ENCODE results near the gene ACSL4.
"Not testable (repeated sequence)": the region's sequence is repeated elsewhere in the genome, so short reads cannot be mapped to it uniquely, and the experiment has no call there.

Gene ACSL4

DNA sequence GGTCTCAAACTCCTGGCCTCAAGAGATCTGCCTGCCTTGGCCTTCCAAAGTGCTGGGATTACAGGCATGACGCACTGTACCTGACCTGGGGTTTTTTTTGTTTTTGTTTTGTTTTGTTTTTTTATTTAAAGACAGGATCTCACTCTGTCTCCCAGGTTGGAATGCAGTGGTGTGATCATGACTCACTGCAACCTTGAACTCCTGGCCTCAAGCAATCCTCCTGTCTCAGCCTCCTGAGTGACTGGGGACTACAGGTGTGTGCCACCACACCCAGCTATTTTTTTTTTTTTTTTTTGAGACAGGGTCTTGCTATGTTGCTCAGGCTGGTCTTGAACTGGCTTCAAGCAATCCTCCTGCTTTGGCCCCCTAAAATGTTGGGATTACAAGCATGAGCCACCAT, 8.1 kb downstream of the ACSL4 start:
- DNase-seq, result not testable (repeated sequence)

DNA sequence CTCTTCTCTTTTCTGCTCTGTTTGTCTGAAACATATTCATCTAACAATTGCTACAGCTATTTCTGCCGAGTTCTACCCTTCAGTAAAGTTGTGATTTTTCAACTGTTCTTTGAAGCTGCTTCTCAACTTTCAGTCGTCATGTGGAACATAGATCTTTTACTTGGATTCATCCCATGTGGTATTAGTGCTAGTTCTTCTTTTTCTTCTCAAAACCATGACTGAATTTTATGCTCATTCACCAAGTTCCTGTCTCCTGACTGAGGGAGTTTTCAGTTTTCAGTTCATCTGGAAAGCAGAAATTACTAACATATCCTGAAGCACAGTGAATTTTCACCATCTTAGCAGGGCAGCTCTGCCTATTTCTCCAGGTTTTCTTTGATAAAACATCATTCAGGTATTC, 12.1 kb downstream of the ACSL4 start:
- DNase-seq, result no peak

DNA sequence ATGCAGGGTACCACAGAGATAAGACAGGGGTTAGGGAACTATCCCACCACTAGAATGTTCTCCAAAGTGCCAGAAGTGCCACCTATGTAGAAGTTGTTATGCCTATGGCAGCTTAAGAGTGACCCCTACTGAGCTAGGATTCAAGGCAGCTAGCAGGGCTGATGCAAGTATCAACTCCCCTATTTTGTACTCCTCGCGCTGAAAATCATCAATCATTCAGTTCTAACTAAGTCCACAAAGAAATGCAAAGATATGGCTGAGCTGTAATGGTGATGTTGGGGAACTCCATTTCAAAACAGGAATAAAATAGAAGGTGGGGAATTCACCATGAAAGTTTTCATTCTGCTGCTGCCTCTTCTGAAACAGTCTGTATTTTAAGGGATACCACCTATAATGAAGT, 13.8 kb downstream of the ACSL4 start:
- DNase-seq, result no peak

DNA sequence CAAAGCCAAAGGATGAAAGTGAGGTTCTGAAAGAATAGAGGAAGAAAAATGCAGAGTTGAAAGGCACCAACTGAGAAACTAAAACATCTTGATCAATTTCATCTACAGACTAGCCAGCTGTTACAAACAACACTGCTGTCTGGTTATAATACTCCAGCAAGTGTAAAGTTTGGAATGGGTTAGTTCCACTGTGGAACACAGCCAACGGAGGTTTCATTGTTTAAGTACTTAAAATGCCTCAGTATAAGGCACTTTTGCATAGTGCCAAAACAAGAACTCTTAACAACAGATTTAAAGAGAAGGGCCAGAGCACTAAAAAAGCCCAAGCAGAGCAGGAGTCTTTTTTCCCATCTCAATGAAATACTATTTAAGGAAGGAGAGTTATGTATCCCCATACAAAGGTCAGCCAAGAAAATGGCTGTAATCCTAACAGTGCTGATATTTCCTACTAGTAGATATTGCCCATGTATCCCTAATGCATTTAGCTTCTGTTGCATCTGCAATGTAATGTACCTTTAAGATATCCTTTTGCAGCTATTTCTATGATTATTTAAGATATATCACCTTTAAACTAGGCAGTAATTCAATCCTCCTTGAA, 16.5 kb downstream of the ACSL4 start:
- no peak for DNase-seq

DNA sequence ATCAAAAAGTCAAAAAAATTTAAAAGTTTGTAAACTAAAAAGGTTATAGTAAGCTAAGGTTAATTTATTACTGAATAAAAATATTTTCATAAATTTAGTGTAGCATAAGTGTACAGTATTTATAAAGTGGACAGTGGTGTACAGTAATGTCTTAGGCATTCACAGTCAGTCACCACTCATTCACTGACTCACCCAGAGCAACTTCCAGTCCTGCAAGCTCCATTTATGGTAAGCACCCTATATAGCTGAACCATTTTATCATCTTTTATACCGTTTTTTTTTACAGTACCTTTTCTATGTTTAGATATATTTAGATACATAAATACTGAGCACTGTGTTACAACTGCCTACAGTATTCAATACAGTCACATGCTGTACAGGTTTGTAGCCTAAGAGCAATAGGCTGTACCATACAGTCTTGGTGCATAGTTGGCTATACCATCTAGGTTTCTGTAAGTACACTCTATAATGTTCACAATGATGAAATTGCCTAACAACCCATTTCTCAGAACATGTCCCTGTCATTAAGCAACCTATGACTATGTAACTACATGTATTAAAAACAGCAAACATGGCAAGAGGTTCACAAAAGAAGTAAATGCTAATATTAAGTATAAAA, 18.6 kb downstream of the ACSL4 start:
- DNase-seq, result no peak

DNA sequence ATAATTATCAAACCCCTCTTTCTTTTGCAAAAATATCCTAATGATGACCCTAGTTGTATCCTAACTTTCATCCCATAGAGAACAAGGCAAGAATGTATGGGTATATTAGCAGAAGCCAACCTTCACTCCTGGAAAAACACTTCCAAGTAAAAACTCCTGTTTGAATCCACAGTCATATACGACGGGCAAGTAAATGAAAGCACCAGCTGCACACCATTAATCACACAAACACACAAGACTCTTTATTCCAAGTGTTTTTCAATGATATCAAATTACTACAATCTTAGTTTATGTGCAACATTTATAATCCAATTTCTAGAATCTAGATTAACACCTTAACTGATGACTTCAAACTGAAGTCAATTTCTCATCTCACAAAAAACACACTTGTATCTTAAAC, 22.9 kb downstream of the ACSL4 start:
- DNase-seq, result no peak

DNA sequence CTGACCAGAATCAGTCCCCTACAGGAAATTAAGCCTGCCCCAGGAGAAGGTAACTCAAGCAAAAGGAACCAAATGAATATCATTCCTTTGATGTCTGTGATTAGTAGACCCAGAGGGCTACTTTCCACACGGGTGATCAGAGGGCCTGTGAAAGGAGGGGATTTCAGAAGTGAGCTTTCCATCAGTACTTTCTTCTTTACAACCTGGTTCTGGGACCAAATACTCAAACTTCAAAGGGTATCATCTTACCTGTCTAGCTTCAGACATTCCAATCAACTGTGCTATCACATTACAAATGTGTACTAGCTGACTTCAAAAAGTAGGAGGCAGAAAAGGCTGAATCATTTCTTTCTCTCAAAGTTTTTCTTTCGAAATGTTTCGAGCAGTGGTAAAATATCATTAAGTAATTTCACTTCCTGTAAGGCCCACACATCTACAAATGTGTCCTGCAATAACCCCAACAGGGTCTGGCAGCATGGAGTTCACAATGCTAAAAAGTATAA, 23.9 kb downstream of the ACSL4 start:
- DNase-seq, result no peak

DNA sequence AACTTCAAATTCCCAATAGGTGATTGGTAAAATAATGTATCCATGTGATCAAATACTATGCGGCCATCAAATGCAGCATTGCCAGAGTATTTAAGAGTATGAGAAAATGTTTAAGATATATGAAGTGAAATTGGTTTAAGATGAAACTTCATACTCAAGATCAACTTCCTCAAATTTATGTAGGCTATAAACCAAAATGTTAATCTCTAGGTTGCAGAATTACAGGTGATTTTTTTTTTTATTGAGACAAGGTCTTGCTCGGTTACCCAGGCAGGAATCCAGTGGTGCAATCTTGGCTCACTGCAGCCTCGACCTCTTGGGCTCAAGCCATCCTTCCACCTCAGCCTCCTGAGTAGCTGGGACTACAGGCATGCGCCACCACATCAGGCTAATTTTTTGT, 25.3 kb downstream of the ACSL4 start:
- DNase-seq, result no peak

DNA sequence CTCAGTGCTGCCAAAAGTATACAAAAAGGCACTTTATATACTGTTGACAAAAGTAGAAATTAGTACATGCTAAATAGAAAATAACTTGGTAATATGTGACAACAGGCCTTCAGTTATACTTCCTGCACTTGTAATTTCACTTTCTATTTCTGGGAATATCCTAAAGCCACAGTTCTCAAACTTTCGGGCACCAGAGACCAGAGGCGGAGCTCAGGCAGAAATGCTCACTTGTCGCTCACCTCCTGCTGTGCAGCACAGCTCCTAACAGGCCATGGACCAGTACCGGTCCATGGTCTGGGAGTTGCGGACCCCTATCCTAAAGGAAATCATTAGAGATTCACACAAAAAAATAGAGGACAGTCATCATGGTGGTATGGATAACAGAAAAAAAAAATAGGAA, 25.7 kb downstream of the ACSL4 start:
- no peak for DNase-seq

DNA sequence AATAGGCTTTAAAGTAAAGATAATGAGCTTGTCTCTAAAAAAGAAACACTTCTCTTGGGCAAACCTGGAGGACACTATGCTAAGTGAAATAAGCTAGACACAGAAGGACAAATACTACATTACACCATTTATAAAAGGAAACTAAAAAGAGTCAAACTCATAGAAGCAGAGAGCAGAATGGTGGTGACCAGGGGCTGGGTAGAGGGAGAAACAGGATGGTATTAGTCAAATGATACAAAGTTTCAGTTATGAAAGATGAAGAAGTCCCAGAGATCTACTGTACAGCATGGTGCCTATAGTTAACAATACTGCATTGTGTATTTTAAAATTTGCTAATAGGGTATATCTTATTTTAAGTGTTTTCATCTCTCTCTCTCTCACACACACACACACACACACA, 28.5 kb downstream of the ACSL4 start:
- no peak for DNase-seq

DNA sequence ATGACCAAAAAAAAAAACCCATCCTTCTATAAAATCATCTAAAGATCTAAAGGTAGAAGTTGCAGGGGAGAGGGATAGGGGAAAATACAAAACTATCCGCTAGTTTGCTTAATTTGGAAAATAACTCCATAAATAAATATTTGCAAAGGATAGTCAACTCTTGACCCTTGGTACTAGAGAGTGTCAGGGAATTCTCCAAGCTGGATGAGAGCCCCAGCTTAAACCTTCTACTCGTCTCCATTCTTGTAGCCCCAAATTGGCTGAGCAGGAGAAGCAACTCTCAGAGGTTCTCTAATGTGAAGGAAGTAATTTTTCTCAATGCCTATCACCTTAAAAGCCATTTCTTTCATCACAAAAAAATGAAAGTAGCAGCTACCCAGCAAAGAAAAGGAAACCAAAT, 35.2 kb downstream of the ACSL4 start:
- no peak for DNase-seq

DNA sequence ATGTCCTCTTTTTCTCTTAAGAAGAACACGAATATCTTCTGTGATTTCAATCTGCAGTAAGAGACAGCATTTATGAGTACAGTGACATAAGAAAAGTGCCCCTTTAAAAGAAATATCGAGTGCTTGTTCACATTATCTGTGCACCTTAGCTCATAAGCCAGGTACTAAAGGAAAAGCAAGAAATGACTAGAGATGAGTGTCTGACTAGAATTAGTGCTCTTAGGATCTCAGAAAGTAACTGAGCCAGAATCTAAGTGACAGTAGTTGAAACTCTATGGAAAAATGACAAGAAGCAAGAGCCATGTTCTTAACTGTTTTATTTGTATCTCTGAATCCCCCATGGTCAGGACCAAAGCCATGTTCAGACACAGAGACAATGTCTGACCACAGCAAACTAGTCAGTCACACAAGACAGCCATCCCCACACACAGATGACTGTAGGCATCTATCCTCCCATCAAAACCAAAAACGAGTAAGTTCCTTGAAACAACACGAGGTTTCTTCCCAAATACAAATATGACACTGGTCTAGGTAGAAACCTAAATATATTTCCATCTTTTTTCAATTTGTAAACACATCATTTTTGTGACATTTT, 36.8 kb downstream of the ACSL4 start:
- no peak for DNase-seq

DNA sequence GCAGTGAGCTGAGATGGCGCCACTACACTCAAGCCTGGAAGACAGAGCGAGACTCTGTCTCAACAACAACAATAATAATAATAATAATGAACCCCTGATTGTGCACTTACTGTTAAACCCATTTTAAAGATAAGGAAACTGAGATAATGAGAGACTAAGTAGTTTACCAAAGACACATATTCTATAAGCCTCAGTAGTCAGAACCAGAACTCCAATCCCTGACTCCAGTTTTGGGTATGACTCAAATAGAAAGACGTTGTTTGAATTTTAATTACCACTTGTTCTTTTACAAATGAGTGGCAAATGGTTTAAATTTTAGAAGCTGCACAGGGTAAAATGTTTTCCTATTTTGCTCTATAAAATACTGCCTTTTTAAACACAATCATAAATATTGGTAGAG, 37.4 kb downstream of the ACSL4 start:
- no peak for DNase-seq

DNA sequence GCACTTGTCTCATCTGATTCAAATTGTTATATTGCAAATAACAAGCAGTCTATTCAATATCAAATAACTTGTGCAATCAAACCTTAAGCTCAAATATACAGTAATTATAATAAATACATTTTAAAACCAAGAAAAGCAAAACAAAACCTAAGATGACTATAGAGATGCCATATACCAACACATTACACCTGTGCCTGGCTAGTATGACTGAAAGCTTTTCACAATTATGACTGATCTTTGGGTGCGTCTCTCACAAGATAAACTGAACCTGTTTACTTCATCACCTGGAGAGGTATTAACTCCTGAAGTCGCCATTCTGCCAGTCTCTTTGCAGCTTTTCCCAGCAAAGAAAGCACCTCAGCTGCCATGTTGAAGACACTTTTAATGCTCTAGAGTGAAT, 41.3 kb downstream of the ACSL4 start:
- DNase-seq, result no peak

DNA sequence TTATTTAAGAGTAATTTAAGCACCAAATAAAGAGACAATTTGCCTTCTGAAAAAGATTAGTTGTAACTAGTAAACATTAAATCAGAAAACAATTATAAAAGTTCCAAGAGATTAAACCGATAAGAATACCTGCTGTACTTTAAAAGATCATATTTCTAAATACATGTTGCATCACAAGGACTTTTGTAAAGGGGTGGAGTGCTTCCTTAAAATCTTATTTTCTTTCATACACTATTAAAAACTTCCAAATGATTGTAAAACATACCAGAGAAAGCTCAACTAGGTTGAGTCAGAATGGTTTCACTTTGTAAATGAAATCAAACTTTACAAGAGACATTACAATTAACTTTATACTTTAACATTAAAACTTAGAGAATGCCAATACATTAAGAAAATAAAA, 41.8 kb downstream of the ACSL4 start:
- no peak for DNase-seq

DNA sequence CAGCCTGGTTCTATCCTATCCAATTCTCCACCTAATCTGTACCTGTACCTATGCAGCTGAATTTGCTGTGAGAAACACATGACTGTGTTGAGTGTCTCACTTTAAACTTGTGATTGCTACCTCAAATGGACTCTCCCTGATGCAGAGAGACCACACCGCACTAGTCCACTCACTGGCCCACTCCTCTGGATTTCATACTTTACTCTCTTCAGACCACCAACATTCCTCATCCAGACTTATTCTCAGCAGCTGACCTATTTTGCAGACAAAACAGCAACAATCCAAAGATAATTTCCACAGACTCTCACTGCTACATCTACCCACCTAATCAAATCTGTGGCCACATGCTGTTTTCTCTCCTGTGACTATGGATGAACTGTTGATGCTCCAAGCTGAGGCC, 45.2 kb downstream of the ACSL4 start:
- no peak for DNase-seq

DNA sequence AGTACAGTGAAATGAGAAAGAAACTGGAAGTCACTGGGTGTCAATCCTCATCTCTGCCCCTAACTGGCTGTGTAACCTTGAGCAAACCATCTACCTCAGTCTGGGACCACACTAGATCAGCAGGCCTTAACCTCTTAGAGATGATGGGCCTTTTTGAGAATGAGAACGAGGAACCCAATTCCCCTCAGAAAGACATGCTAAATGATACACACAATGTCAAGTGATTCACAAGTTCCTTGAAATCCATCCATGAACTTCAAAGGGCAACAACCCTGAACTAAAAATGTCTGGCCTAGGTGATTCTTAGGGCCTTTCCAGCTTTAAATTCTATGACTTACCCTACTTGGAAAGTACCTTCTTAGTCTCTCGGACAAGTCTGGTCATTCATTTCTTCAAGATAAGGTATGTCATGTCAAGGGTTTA, 47.4 kb downstream of the ACSL4 start:
- no peak for DNase-seq

DNA sequence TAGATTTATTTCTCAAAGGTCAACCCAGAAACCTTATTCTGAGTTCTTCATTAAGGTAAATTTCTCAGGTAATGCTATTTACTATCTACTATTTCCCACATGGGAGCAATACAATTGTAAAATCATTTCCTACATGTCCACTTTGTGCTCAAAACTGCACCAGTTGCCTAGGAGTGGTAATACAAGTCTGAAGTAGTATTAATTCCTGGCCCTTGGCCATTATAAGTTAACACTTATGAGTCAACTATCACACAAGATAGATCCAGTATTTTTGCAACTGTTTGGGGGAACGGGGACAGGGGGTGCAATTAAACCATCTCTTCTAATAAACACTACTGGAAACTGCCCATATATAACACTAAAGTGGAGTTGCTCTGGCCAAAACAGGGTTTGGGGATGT, 48.9 kb downstream of the ACSL4 start:
- DNase-seq, result no peak

DNA sequence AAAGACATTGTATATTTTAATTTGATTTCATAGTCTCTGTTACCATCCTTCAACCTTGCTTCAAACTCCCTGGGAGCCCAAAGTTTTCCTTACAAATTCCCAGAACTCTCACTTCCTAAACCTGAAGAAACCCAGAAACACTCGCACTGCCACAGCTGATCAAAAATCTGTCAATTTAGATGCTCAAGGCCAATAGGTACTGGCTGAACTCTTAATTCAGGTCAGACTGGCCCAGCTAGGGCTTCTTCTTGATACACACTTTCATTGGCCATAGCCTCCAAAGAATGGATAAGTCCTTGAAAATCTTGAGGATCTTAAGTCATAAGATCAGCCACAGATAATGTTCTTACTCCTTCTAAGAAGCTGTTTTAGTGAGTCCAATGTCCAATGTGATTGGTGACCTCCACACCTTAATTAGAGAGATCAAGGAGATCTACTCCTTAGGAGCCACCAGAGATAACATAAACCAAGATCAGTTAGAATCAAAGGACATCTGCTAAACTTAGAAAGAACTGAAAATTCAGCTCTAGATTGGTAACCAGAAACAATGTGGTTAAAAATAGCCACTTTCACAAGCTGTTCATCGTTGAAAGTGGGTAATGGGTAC, 51.5 kb downstream of the ACSL4 start:
- no peak for DNase-seq

DNA sequence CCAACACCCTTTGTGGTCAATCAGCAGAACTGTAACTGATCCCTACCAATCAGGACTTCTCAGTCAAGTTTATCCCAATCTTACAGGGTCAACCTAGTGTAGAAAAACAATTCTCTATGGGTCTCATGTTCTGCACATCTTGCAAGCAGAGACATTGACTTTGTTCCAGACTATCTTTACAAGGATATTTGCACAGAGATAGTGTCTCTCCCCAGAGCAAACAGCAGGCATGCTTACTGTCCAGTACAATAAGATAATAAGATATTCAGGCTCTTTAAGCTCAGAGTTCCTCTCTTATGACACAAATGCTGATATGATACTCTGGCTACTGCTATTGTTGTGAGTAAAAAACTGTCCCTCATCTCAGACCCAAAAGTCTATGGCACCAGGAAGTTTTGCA, 53.2 kb downstream of the ACSL4 start:
- no peak for DNase-seq

DNA sequence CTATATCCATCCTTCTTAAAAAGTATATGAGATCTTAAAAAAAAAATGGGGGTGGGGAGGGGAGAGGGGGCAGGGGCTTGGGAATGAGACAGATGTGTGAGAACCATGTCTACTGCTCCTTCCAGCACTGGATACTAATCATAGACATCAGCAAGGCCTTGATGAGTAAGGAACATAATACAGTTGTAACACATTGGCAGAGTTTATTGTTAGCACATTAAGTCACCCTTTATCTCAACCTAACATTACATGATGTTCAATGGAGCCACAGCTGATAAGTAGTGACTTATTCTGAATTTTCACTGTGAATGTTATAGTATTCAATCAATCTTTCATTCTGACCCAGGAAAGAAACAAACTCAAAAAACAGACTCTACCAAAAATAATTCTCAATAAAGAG, 60.8 kb downstream of the ACSL4 start:
- no peak for DNase-seq

DNA sequence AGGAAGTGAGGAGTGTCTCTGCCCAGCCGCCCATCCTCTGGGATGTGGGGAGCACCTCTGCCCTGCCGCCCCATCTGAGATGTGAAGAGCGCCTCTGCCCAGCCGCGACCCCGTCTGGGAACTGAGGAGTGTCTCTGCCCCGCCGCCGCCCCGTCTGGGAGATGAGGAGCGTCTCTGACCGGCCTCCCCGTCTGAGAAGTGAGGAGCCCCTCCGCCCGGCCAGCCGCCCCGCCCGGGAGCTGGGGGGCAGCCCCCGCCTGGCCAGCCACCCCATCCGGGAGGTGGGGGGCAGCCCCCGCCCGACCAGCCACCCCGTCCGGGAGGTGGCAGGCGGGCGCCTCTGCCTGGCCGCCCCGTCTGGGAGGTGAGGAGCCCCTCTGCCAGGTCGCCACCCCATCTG, 61.9 kb downstream of the ACSL4 start:
- not testable (repeated sequence) for DNase-seq

DNA sequence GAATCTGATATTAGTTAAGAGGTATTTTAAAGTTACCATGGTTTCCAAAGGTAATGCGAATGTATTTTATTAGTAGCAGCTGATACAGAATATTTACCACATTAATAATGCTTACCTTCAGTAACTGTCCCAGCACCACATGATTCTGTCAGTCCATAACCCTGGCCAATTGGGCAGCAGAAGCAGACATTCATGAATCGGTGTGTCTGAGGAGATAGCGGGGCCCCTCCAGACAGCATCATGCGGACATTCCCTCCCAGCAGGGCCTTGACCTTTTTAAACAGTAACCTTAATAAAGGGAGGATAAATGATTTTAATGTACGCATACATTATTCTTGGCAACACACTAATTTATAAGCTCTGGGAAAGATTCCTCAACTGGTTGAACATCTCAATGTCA, 65.1 kb downstream of the ACSL4 start:
- no peak for DNase-seq

DNA sequence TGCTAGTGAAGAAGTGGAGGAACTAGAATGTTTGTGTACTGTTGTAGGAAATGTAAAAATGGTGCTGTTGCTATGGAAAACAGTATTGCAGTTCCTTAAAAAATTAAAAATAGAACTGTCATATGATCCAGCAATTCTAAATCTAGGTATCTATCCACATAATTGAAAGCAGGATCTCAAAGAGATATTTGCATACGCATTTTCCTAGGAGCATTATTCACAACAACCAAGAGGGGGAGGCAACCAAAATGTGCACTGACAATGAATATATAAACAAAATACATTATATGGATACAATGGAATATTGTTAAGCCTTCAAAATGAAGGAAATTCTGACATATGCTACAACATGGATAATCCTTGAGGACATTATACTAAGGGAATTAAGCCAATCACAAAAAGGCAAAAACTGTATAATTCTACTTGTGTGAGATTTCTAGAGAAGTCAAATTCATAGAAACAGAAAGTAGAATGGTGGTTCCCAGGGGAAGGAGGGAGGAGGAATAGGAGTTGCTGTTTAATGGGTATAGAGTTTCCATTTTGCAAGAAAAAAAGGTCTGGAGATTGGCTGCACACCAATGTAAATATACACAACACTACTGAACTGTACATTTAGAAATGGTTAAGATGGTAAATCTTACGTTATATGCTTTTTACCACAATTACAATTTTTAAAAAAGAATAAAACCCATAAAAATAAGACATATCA, 72.5 kb downstream of the ACSL4 start:
- DNase-seq, result no peak

Measured in activated CD4-positive, alpha-beta T cell treated with anti-CD3 and anti-CD28 coated beads for 4 hours (primary cell).